Neural crest cell (in vitro differentiated cells): ENCODE measurements around the gene MUC13. TPM values are rescaled to one million over a fixed set of nuclear protein-coding genes. Genes with fewer than 3 reads are reported as not detected.

ENCODE experiments used
- DNase-seq: peaks from one replicate; pipeline ENCODE4 v3.0.0; 2021; ENCODE audit warnings: low read depth, mixed read lengths, low spot score
- H3K27ac Mint-ChIP-seq: one replicate; pipeline ENCODE4 v1.8.0; 2021; ENCODE audit warnings: mild to moderate bottlenecking, mixed read lengths; ENCODE audit not compliant: unreplicated experiment
- H3K27me3 Mint-ChIP-seq: 2 replicates; pipeline ENCODE4 v1.8.0; 2021; ENCODE audit warnings: low read depth, mild to moderate bottlenecking, mixed read lengths
- H3K36me3 Mint-ChIP-seq: 2 replicates; pipeline ENCODE4 v1.8.0; 2021; ENCODE audit warnings: low read depth, mild to moderate bottlenecking, mixed read lengths
- H3K4me1 Mint-ChIP-seq: 2 replicates; pipeline ENCODE4 v1.8.0; 2021; ENCODE audit warnings: mixed read lengths
- H3K4me3 Mint-ChIP-seq: one replicate; pipeline ENCODE4 v1.8.0; 2021; ENCODE audit warnings: mild to moderate bottlenecking, mixed read lengths
- H3K9me3 Mint-ChIP-seq: 2 replicates; pipeline ENCODE4 v1.8.0; 2021; ENCODE audit warnings: mixed read lengths
- CTCF ChIP-seq: fragments of 200-600 bp; sonication (generic); conservative IDR thresholded peaks from 2 replicates; pipeline ENCODE4 v1.5.0; 2021; ENCODE audit warnings: antibody characterized with exemption, mild to moderate bottlenecking
- total RNA-seq: library from RNA; stranded (reverse); gene quantifications from 2 replicates; pipeline ENCODE4 v1.2.1, GENCODE V29; 2021

The MUC13 gene
- total RNA-seq, 1 donor from 2014 or later = not detected

GRCh38 chr3:124896824-124897526 lies 37.6 kb downstream of the MUC13 start:
- H3K36me3 Mint-ChIP-seq = no peaks in the 10 kb centered on the region
- H3K9me3 Mint-ChIP-seq = no peaks in the 10 kb centered on the region
- TF ChIP-seq CTCF = no peak
- DNase-seq = no peak
- H3K4me3 Mint-ChIP-seq = no peak overlapping the region
- H3K4me1 Mint-ChIP-seq = peaks cover 8% of the 10 kb centered on the region
- no peaks in the 10 kb centered on the region for H3K27me3 Mint-ChIP-seq
- no peak overlapping the region for H3K27ac Mint-ChIP-seq

GRCh38 chr3:124895756-124896155 lies 38.8 kb downstream of the MUC13 start:
- Mint-ChIP-seq H3K4me1 (peaks cover 5% of the 10 kb centered on the region), H3K36me3 (no peaks in the 10 kb centered on the region), H3K4me3 (no peak overlapping the region), H3K27me3 (no peaks in the 10 kb centered on the region), H3K27ac (no peak overlapping the region), H3K9me3 (no peaks in the 10 kb centered on the region)
- no peak for DNase-seq
- no peak for TF ChIP-seq CTCF

- peak overlapping the region; percentile 31 for H3K27ac Mint-ChIP-seq
- H3K36me3 Mint-ChIP-seq = no peaks in the 10 kb centered on the region
- H3K27me3 Mint-ChIP-seq = peaks cover 3% of the 10 kb centered on the region
- no peak for DNase-seq
- TF ChIP-seq CTCF = no peak
- H3K4me1 Mint-ChIP-seq = peaks cover 2% of the 10 kb centered on the region
- H3K9me3 Mint-ChIP-seq = no peaks in the 10 kb centered on the region
- H3K4me3 Mint-ChIP-seq = no peak overlapping the region
These were observed 41.0 kb downstream of the MUC13 start for GRCh38 chr3:124893526-124893925.

GRCh38 chr3:124890573-124891190 lies 43.9 kb downstream of the MUC13 start:
- Mint-ChIP-seq H3K4me1 (peaks cover 13% of the 10 kb centered on the region), H3K27me3 (peaks cover 13% of the 10 kb centered on the region), H3K9me3 (no peaks in the 10 kb centered on the region), H3K36me3 (no peaks in the 10 kb centered on the region), H3K27ac (no peak overlapping the region), H3K4me3 (peak overlapping the region; percentile 24)
- no peak for DNase-seq
- no peak for TF ChIP-seq CTCF

GRCh38 chr3:124888482-124889441 lies 45.8 kb downstream of the MUC13 start:
- Mint-ChIP-seq H3K27me3 (peaks cover 14% of the 10 kb centered on the region), H3K4me3 (peak overlapping the region; percentile 86), H3K4me1 (peaks cover 32% of the 10 kb centered on the region), H3K9me3 (no peaks in the 10 kb centered on the region), H3K36me3 (no peaks in the 10 kb centered on the region), H3K27ac (no peak overlapping the region)
- DNase-seq = no peak
- no peak for TF ChIP-seq CTCF
